ENCODE data around the gene TTC7B. TPM values are rescaled to one million over a fixed set of nuclear protein-coding genes. Genes with fewer than 3 reads are reported as not detected.

Gene TTC7B
- total RNA-seq, 4 donors from 2014 or later = 14.3 to 48.9 (median 32.5) TPM

DNA sequence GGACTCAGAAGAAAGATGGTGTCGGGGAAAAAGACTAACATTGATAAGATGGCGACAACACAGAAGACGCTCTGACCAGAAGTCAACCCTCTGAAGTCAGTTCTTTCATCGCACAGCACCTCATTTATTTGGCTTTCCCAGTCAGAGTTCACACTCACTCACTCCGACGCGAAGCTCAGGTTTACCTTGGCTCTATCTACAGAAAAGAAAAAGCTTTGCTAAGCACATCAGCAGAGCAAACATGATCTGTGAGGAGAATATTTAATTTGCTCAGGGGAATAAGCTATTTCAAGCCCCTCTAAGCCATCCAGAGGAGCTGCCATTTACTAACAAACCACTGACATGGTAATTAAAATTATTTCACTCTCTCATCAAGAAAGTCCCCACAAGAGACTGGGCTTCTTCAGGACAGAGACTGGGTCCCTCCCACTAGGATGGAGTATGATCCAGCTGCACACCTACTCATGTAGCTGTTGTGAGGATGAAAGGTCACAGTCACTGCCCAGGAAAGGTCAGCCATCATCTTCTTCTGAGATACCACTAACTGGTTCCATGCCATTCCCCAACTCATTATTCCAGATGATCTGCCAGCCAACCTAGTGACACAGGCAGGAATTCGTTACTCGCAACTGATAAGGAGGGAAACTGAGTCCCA is 111.4 kb downstream of the TTC7B start:
- no peak overlapping the region for H3K4me3 ChIP-seq
- no peaks in the 10 kb centered on the region for H3K9me3 ChIP-seq
- H3K36me3 ChIP-seq = no peaks in the 10 kb centered on the region
- no peak overlapping the region for H3K27ac ChIP-seq
- TF ChIP-seq EP300 (IDR thresholded peaks at IDR 0.05) (no peak), POLR2A (IDR thresholded peaks at IDR 0.05) (no peak), POLR2AphosphoS5 (IDR thresholded peaks at IDR 0.05) (no peak)
- H3K4me1 ChIP-seq = no peaks in the 10 kb centered on the region
- 94% methylated on average over 9 of the region's 9 CpGs for WGBS
- H3K27me3 ChIP-seq = no peaks in the 10 kb centered on the region
- DNase-seq (ENCODE audit: low spot score in 2 of 2) = no peak

DNA sequence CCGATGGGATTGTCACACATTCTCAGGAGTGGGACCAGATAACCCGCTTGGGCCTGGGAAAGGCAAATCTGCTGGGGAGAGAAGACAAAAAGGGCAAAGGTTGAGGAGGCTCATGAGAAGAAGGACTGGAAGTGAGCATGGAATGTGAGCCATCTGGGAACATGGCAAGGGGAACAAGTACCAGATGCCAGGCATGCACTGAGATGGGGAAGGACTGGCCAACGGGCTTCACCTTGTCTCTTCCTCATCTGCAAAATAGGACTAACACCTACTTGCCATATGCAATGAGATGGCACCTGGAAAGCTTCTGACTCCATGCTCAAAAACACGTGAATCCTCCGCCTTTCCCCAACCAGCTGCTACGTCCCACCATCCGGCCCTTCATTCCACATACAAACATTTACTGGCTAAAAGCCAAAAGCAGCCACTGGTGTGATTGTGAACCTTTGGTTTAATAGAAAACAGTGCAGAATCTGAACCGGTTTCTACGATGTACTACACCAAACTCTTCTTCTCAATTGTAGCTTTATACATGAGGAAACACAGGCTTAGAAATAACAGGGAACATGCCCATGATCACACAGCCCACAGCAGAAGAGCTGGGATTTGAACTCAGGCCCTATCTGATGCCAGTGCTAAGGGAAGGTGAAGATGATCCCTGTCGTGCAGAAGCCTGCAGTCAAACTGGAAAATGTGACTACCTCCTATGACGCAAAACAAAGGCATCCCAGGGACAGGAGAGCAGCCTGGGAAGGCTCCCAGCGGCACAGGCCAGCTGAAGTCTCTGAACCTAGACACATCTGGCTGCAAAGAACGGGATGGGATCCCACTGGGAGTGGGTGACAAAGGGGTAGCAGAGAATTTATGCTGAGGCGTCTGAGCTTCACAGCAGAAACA is 112.1 kb downstream of the TTC7B start:
- H3K36me3 ChIP-seq = no peaks in the 10 kb centered on the region
- no peak for DNase-seq (ENCODE audit: low spot score in 2 of 2)
- no peak overlapping the region for H3K27ac ChIP-seq
- no peak for TF ChIP-seq POLR2AphosphoS5 (IDR thresholded peaks at IDR 0.05)
- TF ChIP-seq POLR2A (IDR thresholded peaks at IDR 0.05) = no peak
- TF ChIP-seq, protein P1, sequence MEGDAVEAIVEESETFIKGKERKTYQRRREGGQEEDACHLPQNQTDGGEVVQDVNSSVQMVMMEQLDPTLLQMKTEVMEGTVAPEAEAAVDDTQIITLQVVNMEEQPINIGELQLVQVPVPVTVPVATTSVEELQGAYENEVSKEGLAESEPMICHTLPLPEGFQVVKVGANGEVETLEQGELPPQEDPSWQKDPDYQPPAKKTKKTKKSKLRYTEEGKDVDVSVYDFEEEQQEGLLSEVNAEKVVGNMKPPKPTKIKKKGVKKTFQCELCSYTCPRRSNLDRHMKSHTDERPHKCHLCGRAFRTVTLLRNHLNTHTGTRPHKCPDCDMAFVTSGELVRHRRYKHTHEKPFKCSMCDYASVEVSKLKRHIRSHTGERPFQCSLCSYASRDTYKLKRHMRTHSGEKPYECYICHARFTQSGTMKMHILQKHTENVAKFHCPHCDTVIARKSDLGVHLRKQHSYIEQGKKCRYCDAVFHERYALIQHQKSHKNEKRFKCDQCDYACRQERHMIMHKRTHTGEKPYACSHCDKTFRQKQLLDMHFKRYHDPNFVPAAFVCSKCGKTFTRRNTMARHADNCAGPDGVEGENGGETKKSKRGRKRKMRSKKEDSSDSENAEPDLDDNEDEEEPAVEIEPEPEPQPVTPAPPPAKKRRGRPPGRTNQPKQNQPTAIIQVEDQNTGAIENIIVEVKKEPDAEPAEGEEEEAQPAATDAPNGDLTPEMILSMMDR (IDR thresholded peaks at IDR 0.05) = no peak
- no peak for TF ChIP-seq EP300 (IDR thresholded peaks at IDR 0.05)
- H3K27me3 ChIP-seq = no peaks in the 10 kb centered on the region
- WGBS = 88% methylated on average over 14 of the region's 14 CpGs
- no peak overlapping the region for H3K4me3 ChIP-seq
- H3K9me3 ChIP-seq = no peaks in the 10 kb centered on the region
- H3K4me1 ChIP-seq = no peaks in the 10 kb centered on the region

DNA sequence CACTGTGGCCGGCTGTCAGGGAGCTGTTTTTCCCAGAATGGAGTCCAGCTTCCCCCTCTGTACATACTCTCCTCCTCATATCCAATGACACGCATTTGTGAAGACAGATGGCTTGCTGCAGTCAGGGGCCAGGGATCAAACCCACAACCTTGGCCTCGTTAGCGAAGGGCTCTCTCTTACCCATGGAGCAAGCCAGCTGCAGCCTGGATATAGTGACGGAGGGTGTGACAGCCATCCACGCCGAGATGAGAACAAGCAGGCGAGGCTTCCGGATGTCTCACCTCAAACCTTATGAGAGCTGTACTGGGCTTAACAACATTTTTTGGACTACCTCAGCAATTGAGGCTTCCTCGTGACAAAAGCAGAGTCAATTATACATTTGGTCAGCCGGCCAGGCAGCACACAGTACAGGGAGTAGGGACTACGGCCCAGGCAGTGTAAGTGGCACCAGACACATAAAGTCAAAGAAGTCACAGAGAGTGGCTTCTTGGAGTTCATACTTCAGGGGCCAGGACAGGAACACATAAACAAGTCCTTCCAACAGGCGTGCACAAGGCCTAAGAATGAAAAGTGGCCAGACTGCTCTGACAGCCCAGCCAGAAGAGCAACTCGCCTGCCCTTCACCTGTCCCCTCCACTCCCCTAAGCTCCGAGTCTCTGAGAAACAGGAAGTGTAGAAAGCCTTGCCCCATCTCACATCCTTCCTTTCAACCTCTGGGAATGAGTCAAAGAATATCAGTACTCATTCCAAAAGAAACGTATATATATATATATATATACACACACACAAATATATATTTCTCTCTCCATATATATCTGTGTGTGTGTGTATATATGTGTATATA is 115.1 kb downstream of the TTC7B start:
- Histone ChIP-seq H3K27me3 (no peaks in the 10 kb centered on the region), H3K4me3 (no peak overlapping the region), H3K36me3 (no peaks in the 10 kb centered on the region), H3K4me1 (peaks cover 27% of the 10 kb centered on the region), H3K27ac (no peak overlapping the region), H3K9me3 (no peaks in the 10 kb centered on the region)
- no peak for DNase-seq (ENCODE audit: low spot score in 2 of 2)
- no peak for TF ChIP-seq EP300 (IDR thresholded peaks at IDR 0.05)
- no peak for TF ChIP-seq POLR2A (IDR thresholded peaks at IDR 0.05)
- TF ChIP-seq, protein P1 (IDR thresholded peaks at IDR 0.05) = no peak
- TF ChIP-seq POLR2AphosphoS5 (IDR thresholded peaks at IDR 0.05) = no peak
- WGBS = 90% methylated on average over 16 of the region's 16 CpGs

DNA sequence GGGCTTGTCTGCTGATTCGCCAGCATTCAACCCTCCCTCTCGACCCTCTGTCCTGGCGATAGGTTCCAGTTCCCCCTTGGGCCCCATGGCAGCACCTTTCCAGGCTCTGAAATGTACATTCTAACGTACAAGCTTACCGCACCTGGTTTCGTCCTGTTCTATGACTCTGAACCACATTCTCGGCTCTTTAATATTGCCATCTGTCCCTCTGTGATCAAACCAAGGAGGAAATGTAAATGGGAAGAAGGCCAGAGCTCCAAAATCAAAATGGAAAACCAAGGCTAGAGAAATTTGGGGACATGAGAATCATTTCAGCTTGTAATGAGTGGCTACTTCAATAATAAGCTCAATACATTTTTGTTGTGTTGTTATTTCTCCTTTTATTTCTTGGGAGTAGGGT is 117.2 kb downstream of the TTC7B start:
- H3K4me3 ChIP-seq = no peak overlapping the region
- no peak overlapping the region for H3K27ac ChIP-seq
- H3K4me1 ChIP-seq = peaks cover 33% of the 10 kb centered on the region
- no peaks in the 10 kb centered on the region for H3K27me3 ChIP-seq
- TF ChIP-seq, protein P1 (IDR thresholded peaks at IDR 0.05) = no peak
- TF ChIP-seq EP300 (IDR thresholded peaks at IDR 0.05) (no peak), POLR2A (IDR thresholded peaks at IDR 0.05) (no peak), POLR2AphosphoS5 (IDR thresholded peaks at IDR 0.05) (no peak)
- DNase-seq (ENCODE audit: low spot score in 2 of 2) = no peak
- WGBS = 85% methylated on average over 7 of the region's 7 CpGs
- H3K36me3 ChIP-seq = no peaks in the 10 kb centered on the region
- no peaks in the 10 kb centered on the region for H3K9me3 ChIP-seq

DNA sequence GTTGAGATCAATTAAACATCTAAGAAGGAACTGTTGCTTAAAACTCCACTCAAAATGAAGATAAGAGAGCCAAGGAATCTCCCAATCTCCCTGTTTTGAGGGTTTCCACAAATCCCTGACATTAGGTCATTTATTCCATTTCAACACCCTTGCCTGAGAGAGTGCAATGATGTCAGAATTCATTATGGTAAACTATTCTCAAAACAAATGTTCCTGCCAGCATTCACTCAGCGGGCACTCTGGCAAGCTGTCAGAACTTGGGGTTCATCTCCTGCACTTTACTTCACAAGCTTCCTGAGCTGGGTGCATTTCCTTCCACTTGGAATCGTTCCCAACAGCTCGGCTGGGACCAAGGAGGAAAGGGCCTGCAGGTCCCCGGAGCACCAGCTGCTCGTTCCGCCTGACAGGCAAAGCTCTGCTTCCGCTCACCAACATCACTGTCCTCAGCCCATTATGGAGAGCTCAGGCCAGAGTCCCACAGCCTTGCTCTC is 117.8 kb downstream of the TTC7B start:
- DNase-seq (ENCODE audit: low spot score in 2 of 2) = peak in 1 of 2 donors; percentile 76
- TF ChIP-seq POLR2A (IDR thresholded peaks at IDR 0.05) (no peak), EP300 (IDR thresholded peaks at IDR 0.05) (no peak), POLR2AphosphoS5 (IDR thresholded peaks at IDR 0.05) (no peak)
- TF ChIP-seq, protein P1 (IDR thresholded peaks at IDR 0.05) = no peak
- no peak overlapping the region for H3K4me3 ChIP-seq
- no peaks in the 10 kb centered on the region for H3K9me3 ChIP-seq
- H3K27me3 ChIP-seq = no peaks in the 10 kb centered on the region
- WGBS = 49% methylated on average over 7 of the region's 7 CpGs
- peak overlapping the region; percentile 68 for H3K27ac ChIP-seq
- H3K36me3 ChIP-seq = no peaks in the 10 kb centered on the region
- peaks cover 33% of the 10 kb centered on the region for H3K4me1 ChIP-seq
